ENCODE results near the gene LYRM7. TPM values are rescaled to one million over a fixed set of nuclear protein-coding genes. Genes with fewer than 3 reads are reported as not detected.
"Not testable (repeated sequence)": the region's sequence is repeated elsewhere in the genome, so short reads cannot be mapped to it uniquely, and the experiment has no call there.

The LYRM7 gene
- 10 to 100 TPM; 11.0 to 12.0 TPM for total RNA-seq

DNA sequence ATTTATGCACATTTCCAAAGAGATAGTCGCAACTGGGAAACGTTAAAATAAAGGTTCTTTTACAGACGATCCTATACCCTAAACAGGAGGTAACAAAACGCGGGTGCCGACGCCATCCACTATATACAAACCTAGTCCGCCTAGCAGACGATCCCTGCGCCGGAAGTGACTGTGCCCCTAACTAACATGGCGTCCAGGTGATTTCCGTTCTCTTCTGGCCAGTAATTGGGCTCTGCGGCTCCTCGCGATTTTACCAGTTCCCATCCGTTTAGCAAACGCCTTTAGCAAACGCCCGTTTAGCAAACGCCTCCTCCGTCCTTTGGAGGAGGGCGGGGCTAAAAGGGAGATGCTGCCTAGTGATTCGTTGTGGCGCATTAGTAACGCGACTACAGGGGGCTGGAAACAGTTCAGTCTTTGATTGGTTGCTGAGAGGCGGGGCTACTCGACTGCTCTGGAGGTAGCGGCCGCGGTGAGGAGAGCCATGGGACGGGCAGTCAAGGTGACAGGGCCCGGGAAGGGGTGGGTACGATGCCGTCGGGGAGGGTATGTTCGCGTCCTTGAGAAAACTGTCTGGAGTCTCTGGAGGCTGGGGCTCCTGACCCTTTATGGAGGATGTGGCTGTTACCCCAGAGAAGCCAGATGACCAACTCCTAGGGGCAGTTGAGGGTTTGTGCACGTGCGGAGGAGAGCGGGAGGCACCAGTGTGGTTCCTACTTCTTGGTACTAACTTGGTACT is at the start of gene LYRM7:
Gene LYRM7 (plus strand): TSS at position 405 of the 736 bp plus-strand sequence. CDS start 77 bp downstream, at position 482.
- Mint-ChIP-seq H3K27me3 (no peaks in the 10 kb centered on the region), H3K4me1 (peaks cover 53% of the 10 kb centered on the region), H3K27ac (peak within 1 kb of the TSS; percentile 95), H3K4me3 (peak within 1 kb of the TSS; percentile 95), H3K36me3 (ENCODE audit: low read depth) (no peaks in the 10 kb centered on the region), H3K9me3 (no peaks in the 10 kb centered on the region)
- CTCF ChIA-PET: interaction anchor here (0.9 kb wide), 1 partner anchor 28 kb away, joined by 3 read pairs; no protein-coding TSS in a partner anchor
- DNase-seq: peak; percentile 99
- POLR2A ChIA-PET: interaction anchor here (0.5 to 0.9 kb wide), 2 partner anchors 93 to 96 kb away, joined by 3 read pairs; partner anchors contain the start of gene CDC42SE2

DNA sequence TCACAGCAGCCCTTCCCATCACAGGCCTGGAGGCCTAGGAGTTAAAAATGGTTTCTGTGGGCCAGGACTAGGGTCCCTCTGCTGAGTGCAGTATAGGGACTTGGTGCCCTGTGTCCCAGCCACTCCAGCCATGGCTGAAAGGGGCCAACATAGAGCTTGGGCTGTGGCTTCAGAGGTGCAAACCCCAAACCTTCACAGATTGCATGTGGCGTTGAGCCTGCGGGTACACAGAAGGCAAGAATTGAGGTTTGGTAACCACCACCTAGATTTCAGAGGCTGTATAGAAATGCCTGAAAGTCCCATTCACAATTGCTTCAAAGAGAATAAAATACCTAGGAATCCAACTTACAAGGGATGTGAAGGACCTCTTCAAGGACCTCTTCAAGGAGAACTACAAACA is 43.5 kb upstream of the LYRM7 start:
- POLR2A ChIA-PET; H3K4me3 Mint-ChIP-seq; H3K4me1 Mint-ChIP-seq; CTCF ChIA-PET; H3K27me3 Mint-ChIP-seq; DNase-seq; H3K27ac Mint-ChIP-seq; H3K36me3 Mint-ChIP-seq (ENCODE audit: low read depth): not testable (repeated sequence)
- peaks cover 23% of the 10 kb centered on the region for H3K9me3 Mint-ChIP-seq

DNA sequence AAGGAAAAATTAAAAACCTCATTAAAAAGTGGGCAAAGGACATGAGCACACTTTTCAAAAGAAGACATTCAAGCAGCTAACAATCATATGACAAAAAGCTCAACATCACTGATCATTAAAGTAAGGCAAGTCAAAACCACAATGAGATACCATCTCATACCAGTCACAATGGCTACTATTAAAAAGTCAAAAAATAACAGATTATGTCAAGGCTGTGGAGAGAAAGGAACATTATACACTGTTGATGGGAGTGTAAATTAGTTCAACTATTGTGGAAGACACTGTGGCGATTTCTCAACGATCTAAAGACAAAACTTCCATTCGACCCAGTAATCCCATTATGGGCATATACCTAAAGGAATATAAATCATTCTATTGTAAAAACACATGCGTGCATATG is 41.4 kb upstream of the LYRM7 start:
- no peaks in the 10 kb centered on the region for H3K36me3 Mint-ChIP-seq (ENCODE audit: low read depth)
- no peaks in the 10 kb centered on the region for H3K4me1 Mint-ChIP-seq
- ChIA-PET CTCF (no interaction called here), POLR2A (no interaction called here)
- H3K9me3 Mint-ChIP-seq: peaks cover 17% of the 10 kb centered on the region
- H3K27ac Mint-ChIP-seq: no peak overlapping the region
- H3K4me3 Mint-ChIP-seq: no peak overlapping the region
- no peak for DNase-seq
- no peaks in the 10 kb centered on the region for H3K27me3 Mint-ChIP-seq

DNA sequence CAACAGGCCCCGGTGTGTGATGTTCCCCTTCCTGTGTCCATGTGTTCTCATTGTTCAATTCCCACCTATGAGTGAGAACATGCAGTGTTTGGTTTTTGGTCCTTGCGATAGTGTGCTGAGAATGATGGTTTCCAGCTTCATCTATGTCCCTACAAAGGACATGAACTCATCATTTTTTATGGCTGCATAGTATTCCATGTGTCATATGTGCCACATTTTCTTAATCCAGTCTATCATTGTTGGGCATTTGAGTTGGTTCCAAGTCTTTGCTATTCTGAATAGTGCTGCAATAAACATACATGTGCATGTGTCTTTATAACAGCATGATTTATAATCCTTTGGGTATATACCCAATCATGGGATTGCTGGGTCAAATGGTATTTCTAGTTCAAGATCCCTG is 37.7 kb upstream of the LYRM7 start:
- CTCF ChIA-PET; DNase-seq; H3K36me3 Mint-ChIP-seq (ENCODE audit: low read depth): not testable (repeated sequence)

DNA sequence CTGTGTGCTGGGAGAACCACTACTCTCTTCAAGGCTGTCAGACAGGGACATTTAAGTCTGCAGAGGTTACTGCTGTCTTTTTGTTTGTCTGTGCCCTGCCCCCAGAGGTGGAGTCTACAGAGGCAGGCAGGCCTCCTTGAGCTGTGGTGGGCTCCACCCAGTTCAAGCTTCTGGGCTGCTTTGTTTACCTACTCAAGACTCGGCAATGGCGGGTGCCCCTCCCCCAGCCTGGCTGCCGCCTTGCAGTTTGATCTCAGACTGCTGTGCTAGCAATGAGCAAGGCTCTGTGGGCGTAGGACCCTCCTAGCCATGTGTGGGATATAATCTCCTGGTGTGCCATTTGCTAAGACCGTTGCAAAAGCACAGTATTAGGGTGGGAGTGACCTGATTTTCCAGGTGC is 32.3 kb upstream of the LYRM7 start:
- DNase-seq; POLR2A ChIA-PET; H3K4me3 Mint-ChIP-seq; H3K36me3 Mint-ChIP-seq (ENCODE audit: low read depth); H3K4me1 Mint-ChIP-seq; H3K27ac Mint-ChIP-seq; H3K27me3 Mint-ChIP-seq: not testable (repeated sequence)
- peaks cover 11% of the 10 kb centered on the region for H3K9me3 Mint-ChIP-seq
- CTCF ChIA-PET: interaction anchor here (0.8 kb wide), 1 partner anchor 8 kb away, joined by 3 read pairs; no protein-coding TSS in a partner anchor

More for the DNA sequence above, 37.7 kb upstream of the LYRM7 start:
- H3K4me3 Mint-ChIP-seq, POLR2A ChIA-PET, H3K27me3 Mint-ChIP-seq, H3K4me1 Mint-ChIP-seq, H3K27ac Mint-ChIP-seq: not testable (repeated sequence)
- peaks cover 13% of the 10 kb centered on the region for H3K9me3 Mint-ChIP-seq

DNA sequence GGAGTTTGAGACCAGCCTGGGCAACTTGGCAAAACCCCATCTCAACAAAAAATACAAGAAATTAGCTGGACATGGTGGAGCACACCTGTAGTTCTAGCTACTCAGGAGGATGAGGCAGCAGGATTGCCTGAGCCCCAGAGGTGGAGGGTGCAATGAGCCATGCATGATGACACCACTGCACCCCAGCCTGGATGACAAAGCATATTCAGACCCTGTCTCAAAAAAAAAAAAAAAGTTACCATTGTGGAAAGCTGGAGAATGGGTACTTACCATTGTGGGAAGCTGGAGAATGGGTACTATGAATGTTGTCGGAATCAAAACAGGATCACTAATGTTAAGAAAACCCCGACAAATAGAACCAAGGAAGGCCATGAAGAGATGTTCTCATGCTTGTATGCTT is 31.4 kb upstream of the LYRM7 start:
- ChIA-PET CTCF (interaction anchor here (0.8 to 1.0 kb wide), 2 partner anchors 9 to 10 kb away, joined by 3 to 4 read pairs; no protein-coding TSS in a partner anchor), POLR2A (no interaction called here)
- peaks cover 1% of the 10 kb centered on the region for H3K36me3 Mint-ChIP-seq (ENCODE audit: low read depth)
- peaks cover 8% of the 10 kb centered on the region for H3K4me1 Mint-ChIP-seq
- peaks cover 11% of the 10 kb centered on the region for H3K9me3 Mint-ChIP-seq
- no peak overlapping the region for H3K4me3 Mint-ChIP-seq
- H3K27ac Mint-ChIP-seq: no peak overlapping the region
- H3K27me3 Mint-ChIP-seq: peaks cover 8% of the 10 kb centered on the region
- DNase-seq: no peak

DNA sequence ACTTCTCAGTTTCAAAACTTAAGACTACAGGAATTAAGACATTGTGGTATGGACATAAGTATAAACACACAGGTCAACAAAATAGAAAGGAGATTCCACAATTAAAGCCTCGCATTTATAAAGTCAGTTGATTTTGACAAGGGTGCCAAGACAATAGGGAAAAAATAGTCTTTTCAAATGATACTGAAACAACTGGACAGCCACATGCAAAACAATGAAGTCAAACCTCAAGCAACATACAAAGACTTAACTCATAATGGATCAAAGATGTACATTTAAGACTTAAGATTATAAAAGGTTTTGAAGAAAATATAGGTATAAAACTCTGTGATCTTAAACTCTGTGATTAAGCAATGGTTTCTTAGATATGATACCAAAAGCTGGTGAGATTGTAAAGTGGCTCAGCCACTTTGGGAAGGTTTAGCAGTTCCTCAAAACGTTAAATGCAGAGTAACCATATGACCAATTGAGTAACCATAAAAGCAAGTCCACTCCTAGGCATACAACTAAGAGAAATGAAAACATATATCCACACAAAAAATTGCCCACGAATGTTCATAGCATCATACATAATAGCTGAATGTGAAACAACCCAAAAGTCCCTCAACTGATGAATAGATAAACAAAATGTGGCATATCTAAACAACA is 27.6 kb upstream of the LYRM7 start:
- Mint-ChIP-seq H3K27ac (no peak overlapping the region), H3K36me3 (ENCODE audit: low read depth) (no peaks in the 10 kb centered on the region), H3K27me3 (no peaks in the 10 kb centered on the region), H3K9me3 (no peaks in the 10 kb centered on the region), H3K4me3 (no peak overlapping the region), H3K4me1 (peaks cover 1% of the 10 kb centered on the region)
- POLR2A ChIA-PET: no interaction called here
- CTCF ChIA-PET: no interaction called here
- DNase-seq: no peak

DNA sequence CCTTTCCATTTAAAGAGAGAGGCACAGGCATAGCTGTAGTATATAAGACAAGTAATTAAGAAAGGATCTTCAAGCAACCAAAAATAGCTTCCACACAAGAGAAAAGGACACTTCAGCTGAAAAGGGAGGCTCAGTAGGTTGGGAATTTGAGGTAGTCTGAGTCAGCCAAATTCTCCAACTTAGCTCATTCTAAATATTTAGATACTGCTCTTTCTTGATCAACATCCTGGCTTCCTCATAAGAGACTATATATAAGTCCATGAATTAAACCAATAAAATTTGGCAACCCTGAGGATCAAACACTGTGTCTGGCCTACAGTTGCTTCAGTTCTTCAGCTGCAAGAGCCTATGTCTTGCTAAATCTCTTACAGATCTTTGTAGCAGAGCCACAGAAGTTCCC is 23.5 kb upstream of the LYRM7 start:
- Mint-ChIP-seq H3K27ac (no peak overlapping the region), H3K4me3 (no peak overlapping the region), H3K27me3 (no peaks in the 10 kb centered on the region), H3K4me1 (no peaks in the 10 kb centered on the region), H3K36me3 (ENCODE audit: low read depth) (no peaks in the 10 kb centered on the region), H3K9me3 (no peaks in the 10 kb centered on the region)
- ChIA-PET POLR2A (interaction anchor here (0.7 kb wide), 1 partner anchor 40 kb away, joined by 3 read pairs; no protein-coding TSS in a partner anchor), CTCF (interaction anchor here (1.2 kb wide), 1 partner anchor 11 kb away, joined by 4 read pairs; no protein-coding TSS in a partner anchor)
- no peak for DNase-seq

DNA sequence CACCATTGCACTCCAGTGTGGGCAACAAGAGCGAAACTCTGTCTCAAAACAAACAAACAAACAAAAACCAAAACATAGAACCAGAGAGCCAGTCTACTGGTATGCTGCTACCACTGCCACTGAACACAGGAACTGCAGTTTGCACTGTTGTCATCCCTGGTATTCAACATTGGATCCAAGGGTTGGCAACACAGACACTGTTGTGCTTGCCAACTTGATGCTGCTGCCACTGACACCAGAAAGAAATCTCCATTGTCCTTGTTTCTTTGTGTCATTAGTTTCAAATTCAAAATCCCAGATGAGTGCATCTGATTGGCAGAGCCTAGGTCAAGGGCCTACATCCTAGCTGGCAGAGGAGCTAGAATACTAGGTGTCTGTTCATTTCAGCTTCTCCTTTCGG is 21.9 kb upstream of the LYRM7 start:
- CTCF ChIA-PET: interaction anchor here (0.6 to 1.3 kb wide), 4 partner anchors 9 to 843 kb away, joined by 3 to 4 read pairs (median 4); no protein-coding TSS in a partner anchor
- Mint-ChIP-seq H3K27me3 (no peaks in the 10 kb centered on the region), H3K4me1 (no peaks in the 10 kb centered on the region), H3K27ac (no peak overlapping the region), H3K9me3 (no peaks in the 10 kb centered on the region), H3K4me3 (no peak overlapping the region), H3K36me3 (ENCODE audit: low read depth) (peaks cover 2% of the 10 kb centered on the region)
- DNase-seq: no peak
- POLR2A ChIA-PET: interaction anchor here (0.6 kb wide), 1 partner anchor 106 kb away, joined by 6 read pairs; no protein-coding TSS in a partner anchor

DNA sequence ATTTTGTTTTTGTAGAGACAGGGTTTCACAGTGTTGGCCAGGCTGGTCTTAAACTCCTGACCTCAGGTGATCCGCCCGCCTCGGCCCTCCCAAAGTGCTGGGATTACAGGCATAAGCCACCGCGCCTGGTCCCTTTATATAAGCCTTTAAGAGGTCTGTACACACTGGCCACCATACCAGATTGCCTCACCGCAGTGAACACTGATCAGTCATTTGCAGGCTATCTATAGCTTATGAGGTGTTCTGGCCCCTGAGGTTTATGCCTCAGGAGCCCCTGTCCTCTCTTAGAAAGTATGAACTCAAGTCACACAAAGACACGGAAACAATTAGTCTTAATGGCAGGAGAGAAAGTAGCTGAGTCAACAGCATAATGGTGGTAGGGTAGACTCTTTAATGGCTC is 20.3 kb upstream of the LYRM7 start:
- Mint-ChIP-seq H3K36me3 (ENCODE audit: low read depth) (peaks cover 3% of the 10 kb centered on the region), H3K4me3 (no peak overlapping the region), H3K27ac (no peak overlapping the region), H3K4me1 (no peaks in the 10 kb centered on the region), H3K27me3 (no peaks in the 10 kb centered on the region), H3K9me3 (no peaks in the 10 kb centered on the region)
- ChIA-PET CTCF (interaction anchor here (0.6 kb wide), 1 partner anchor 538 kb away, joined by 3 read pairs; no protein-coding TSS in a partner anchor), POLR2A (no interaction called here)
- no peak for DNase-seq

DNA sequence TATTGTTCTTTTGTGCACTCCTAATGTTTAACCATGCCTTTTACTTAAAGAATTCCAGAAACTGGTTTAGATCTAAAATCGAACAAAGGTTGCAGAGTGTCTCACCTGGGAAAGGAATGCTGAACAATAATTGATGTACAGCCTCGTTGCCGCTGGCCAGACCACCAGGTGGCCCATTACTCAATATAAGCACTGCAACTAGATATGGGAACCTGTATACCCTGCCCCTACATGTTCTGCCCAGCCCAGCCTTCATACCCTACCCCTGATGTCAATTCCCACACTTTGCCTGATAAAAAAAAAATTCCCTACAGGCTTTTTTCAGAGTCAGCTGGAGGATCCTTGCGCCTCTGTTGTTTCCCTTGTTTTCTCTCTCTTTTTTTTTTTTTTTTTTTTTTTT is 19.5 kb upstream of the LYRM7 start:
- no peaks in the 10 kb centered on the region for H3K27me3 Mint-ChIP-seq
- no peaks in the 10 kb centered on the region for H3K9me3 Mint-ChIP-seq
- ChIA-PET POLR2A (no interaction called here), CTCF (no interaction called here)
- peaks cover under 1% of the 10 kb centered on the region for H3K4me1 Mint-ChIP-seq
- peaks cover 11% of the 10 kb centered on the region for H3K36me3 Mint-ChIP-seq (ENCODE audit: low read depth)
- no peak overlapping the region for H3K4me3 Mint-ChIP-seq
- no peak overlapping the region for H3K27ac Mint-ChIP-seq
- no peak for DNase-seq

DNA sequence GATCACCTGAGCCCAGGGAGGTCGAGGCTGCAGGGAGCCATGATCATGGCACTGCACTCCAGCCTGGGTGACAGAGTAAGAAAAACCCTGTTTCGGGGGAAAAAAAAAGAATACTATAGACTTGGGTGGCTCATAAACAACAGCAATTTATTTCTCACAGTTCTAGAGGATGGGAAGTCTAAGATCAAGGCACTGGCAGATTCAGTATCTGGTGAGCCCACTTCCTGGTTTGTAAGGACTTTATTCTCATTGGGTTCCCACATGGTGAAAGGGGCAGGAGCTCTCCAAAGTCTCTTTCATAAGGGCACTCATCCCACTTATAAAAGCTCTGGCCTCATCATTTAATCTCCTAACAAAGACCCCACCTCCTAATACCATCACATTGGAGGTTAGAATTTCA is 14.4 kb upstream of the LYRM7 start:
- ChIA-PET POLR2A (no interaction called here), CTCF (no interaction called here)
- peaks cover 58% of the 10 kb centered on the region for H3K36me3 Mint-ChIP-seq (ENCODE audit: low read depth)
- peaks cover 32% of the 10 kb centered on the region for H3K4me1 Mint-ChIP-seq
- H3K9me3 Mint-ChIP-seq: peaks cover 4% of the 10 kb centered on the region
- DNase-seq: no peak
- peak overlapping the region; percentile 41 for H3K27ac Mint-ChIP-seq
- no peak overlapping the region for H3K4me3 Mint-ChIP-seq
- no peaks in the 10 kb centered on the region for H3K27me3 Mint-ChIP-seq

DNA sequence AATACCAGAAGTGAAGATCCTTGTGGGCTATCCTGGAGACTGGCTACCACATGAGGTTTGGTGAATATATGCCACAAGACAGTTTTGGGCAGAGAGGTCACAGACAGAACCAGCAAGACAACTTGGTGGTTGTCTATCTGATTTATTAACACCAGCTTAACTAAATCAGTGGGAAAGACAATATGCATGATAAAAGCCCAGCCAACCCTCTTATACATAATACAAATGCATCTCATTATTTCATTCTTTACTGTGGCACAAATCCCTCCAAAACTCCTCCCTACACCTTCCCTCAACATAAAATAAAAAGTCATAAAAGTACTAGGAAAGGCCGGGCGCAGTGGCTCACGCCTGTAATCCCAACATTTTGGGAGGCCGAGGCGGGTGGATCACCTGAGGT is 13.8 kb upstream of the LYRM7 start:
- Mint-ChIP-seq H3K27me3 (no peaks in the 10 kb centered on the region), H3K36me3 (ENCODE audit: low read depth) (peaks cover 63% of the 10 kb centered on the region), H3K27ac (no peak overlapping the region), H3K4me1 (peaks cover 37% of the 10 kb centered on the region), H3K4me3 (no peak overlapping the region), H3K9me3 (peaks cover 4% of the 10 kb centered on the region)
- no peak for DNase-seq
- ChIA-PET POLR2A (no interaction called here), CTCF (no interaction called here)

Data from activated CD4-positive, alpha-beta T cell treated with anti-CD3 and anti-CD28 coated beads, Interleukin-2, amount 10 ng/mL, durations not matched to agents 7 days and 5 days (primary cell).